Astrocyte of the spinal cord (primary cell): ENCODE measurements around the gene MAPK11.

Source experiments
- DNase-seq: peaks from one replicate; pipeline ENCODE4 v3.0.0; 2011; ENCODE audit warnings: low read depth, low spot score
- H3K4me3 ChIP-seq: 2 replicates; pipeline ENCODE4 v1.5.1; 2011; ENCODE audit warnings: low read depth, mild to moderate bottlenecking, low read length, moderate library complexity
- in situ Hi-C: cut with HindIII; loops from 2 replicates; pipeline ENCODE4 v1.10.0; 2017; ENCODE audit warnings: low sequenced_read_pairs
- TF ChIP-seq, protein P1 (sequence below): IDR thresholded peaks from 2 replicates; pipeline ENCODE4 v1.5.1; 2012; ENCODE audit warnings: low read depth, mild to moderate bottlenecking, low read length, inconsistent platforms

MAPK11 gene

GRCh38 chr22:50304528-50305392 is 34.6 kb upstream of the MAPK11 start:
- peak; percentile 27 for DNase-seq
- H3K4me3 ChIP-seq = peak overlapping the region; percentile 78
- TF ChIP-seq, protein P1, sequence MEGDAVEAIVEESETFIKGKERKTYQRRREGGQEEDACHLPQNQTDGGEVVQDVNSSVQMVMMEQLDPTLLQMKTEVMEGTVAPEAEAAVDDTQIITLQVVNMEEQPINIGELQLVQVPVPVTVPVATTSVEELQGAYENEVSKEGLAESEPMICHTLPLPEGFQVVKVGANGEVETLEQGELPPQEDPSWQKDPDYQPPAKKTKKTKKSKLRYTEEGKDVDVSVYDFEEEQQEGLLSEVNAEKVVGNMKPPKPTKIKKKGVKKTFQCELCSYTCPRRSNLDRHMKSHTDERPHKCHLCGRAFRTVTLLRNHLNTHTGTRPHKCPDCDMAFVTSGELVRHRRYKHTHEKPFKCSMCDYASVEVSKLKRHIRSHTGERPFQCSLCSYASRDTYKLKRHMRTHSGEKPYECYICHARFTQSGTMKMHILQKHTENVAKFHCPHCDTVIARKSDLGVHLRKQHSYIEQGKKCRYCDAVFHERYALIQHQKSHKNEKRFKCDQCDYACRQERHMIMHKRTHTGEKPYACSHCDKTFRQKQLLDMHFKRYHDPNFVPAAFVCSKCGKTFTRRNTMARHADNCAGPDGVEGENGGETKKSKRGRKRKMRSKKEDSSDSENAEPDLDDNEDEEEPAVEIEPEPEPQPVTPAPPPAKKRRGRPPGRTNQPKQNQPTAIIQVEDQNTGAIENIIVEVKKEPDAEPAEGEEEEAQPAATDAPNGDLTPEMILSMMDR = no peak
- in situ Hi-C loops = no loop called here

- H3K4me3 ChIP-seq = no peak overlapping the region
- no peak for DNase-seq
- in situ Hi-C loops = no loop called here
- TF ChIP-seq, protein P1 = no peak
Observed at GRCh38 chr22:50303848-50304527, 33.8 kb upstream of the MAPK11 start.

- in situ Hi-C loops = no loop called here
- TF ChIP-seq, protein P1 = no peak
- DNase-seq = no peak
- no peak overlapping the region for H3K4me3 ChIP-seq
Observed at GRCh38 chr22:50303515-50303847, 33.3 kb upstream of the MAPK11 start.

DNA sequence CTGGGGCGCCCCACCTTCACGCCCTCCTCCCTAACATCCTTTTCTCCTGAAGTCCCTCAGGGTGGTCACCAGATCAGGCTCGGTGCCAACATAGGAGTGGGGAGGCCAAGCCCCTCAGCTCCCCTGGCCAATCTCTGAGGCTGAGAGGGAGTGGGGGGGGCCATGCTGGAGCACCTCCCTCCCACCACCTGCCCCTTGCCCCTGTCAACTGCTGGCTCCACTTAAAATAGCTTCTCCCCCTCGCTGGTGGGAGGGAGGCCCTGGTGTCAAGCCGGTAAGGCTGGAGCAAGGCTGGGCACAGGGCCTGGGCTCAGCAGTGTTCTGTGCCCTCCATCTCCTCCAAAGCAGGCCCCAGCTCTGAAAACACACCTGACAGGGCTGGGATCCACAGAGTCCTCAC is 32.4 kb upstream of the MAPK11 start:
- no peak for DNase-seq
- TF ChIP-seq, protein P1 = no peak
- no peak overlapping the region for H3K4me3 ChIP-seq
- in situ Hi-C loops = no loop called here

DNA sequence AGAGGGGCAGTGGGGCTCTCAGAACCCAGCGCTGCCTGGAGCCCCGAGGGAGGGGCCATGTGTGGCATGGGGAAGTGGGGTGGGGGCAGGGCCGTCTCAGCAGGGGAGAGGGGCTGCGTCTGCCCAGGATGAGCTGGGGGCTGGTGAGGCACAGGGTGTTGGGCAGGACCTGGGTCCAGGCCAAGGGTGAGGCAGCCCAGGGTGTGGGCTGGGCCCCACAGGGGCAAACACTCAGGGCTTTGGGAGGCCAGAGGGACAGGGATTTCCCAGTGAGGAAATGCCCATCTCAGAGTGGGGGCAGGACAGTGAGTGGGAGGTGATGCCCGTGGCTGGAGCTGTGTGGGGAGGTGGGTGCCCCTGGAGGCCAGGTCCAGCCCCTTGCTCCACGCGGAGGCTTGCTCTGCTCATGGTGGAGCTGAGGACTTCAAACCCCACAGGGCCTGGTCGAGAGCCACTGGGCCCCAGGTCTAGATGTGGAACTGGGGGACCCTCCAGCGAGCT is 31.9 kb upstream of the MAPK11 start:
- in situ Hi-C loops = no loop called here
- TF ChIP-seq, protein P1 = no peak
- no peak overlapping the region for H3K4me3 ChIP-seq
- no peak for DNase-seq

DNA sequence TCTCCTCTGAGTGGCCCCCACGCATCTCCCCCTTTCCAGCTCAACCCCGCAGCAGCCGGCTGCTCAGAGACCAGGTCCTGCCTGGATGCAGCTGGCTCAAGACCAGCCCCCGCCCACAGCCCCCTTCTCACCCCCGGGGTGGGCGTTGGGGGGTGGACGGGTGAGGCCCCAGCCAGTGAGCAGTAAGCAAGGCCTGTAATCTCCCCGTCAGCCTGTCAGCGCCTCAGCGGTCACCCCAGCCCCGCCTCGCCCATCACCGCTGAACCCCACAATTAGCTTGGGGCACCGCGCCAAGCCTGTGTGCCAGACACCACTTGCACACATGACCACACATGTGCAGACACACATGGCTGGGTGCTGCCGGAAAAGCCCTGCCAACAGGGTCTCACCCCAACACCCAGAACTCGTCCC is 31.4 kb upstream of the MAPK11 start:
- in situ Hi-C loops = no loop called here
- no peak overlapping the region for H3K4me3 ChIP-seq
- TF ChIP-seq, protein P1 = no peak
- DNase-seq = no peak
